SK-N-SH (cell line): ENCODE results near the gene DPEP1. TPM values are rescaled to one million over a fixed set of nuclear protein-coding genes. Genes with fewer than 3 reads are reported as not detected.

Experiments
- CTCF ChIA-PET: fragments of 300-600, 350-600 bp; formaldehyde crosslinking; extraction: SDS; loops from one replicate; lab custom pipeline; 2021; lab: Yijun Ruan, JAX
- POLR2A ChIA-PET: fragments of 350-600 bp; sonication (Branson Sonifier 250); formaldehyde crosslinking; extraction: SDS; loops from one replicate; lab custom pipeline; 2020; ENCODE audit warnings: antibody characterized with exemption, inconsistent platforms; lab: Yijun Ruan, JAX
- DNase-seq: peaks from one replicate; pipeline ENCODE4 v3.0.0; 2012
- H2AFZ ChIP-seq: fragments of 200-600 bp; sonication (generic); 2 replicates; pipeline ENCODE4 v1.8.1; 2016; ENCODE audit warnings: antibody characterized with exemption, mild to moderate bottlenecking, low read depth
- H3F3A ChIP-seq: fragments of 200-600 bp; sonication (generic); replicated peaks from 2 replicates; pipeline ENCODE3; 2016; ENCODE audit warnings: antibody characterized with exemption, mild to moderate bottlenecking; ENCODE audit not compliant: insufficient read depth
- H3K27ac ChIP-seq, 2 experiments: fragments of 200-500 bp in 1 of 2; fragments of 200-600 bp in 1 of 2; sonication (Bioruptor generic) in 1 of 2; sonication (generic), shearing (Covaris generic) in 1 of 2; 2 replicates each; pipeline versions ENCODE4 v1.5.1 to v1.6.1; 2014 to 2016; ENCODE audit warnings: low read depth in 2 of 2, inconsistent platforms in 1 of 2, low read length in 1 of 2, mild to moderate bottlenecking in 1 of 2, mixed read lengths in 1 of 2
- H3K27me3 ChIP-seq: fragments of 200-600 bp; sonication (generic), shearing (Covaris generic); 2 replicates; pipeline ENCODE4 v1.6.1; 2016; ENCODE audit warnings: mixed run types; ENCODE audit not compliant: insufficient read depth
- H3K36me3 ChIP-seq, 2 experiments: fragments of 200-500 bp in 1 of 2; fragments of 200-600 bp in 1 of 2; sonication (Bioruptor generic) in 1 of 2; sonication (generic) in 1 of 2; replicated peaks in 1 of 2; 2 replicates each; pipeline versions ENCODE3 to v1.5.1; 2014 to 2016; ENCODE audit warnings: low read length in 1 of 2, mild to moderate bottlenecking in 1 of 2; ENCODE audit not compliant: insufficient read depth in 2 of 2, control insufficient read depth in 1 of 2
- H3K4me1 ChIP-seq, 2 experiments: fragments of 200-500 bp in 1 of 2; fragments of 200-600 bp in 1 of 2; sonication (Bioruptor generic) in 1 of 2; sonication (generic), shearing (Covaris generic) in 1 of 2; 2 replicates each; pipeline versions ENCODE4 v1.5.1 to v1.6.1; 2014 to 2016; ENCODE audit warnings: low read depth in 1 of 2, low read length in 1 of 2, mixed run types in 1 of 2; ENCODE audit not compliant: insufficient read depth in 2 of 2, control insufficient read depth in 1 of 2
- H3K4me2 ChIP-seq: fragments of 200-600 bp; sonication (generic), shearing (Covaris generic); 2 replicates; pipeline ENCODE4 v1.6.1; 2017; ENCODE audit warnings: mixed run types
- H3K4me3 ChIP-seq, 2 experiments: fragments of 200-500 bp in 1 of 2; fragments of 200-600 bp in 1 of 2; sonication (Bioruptor generic) in 1 of 2; sonication (generic), shearing (Covaris generic) in 1 of 2; 2 replicates each; pipeline versions ENCODE4 v1.5.1 to v1.8.1; 2014 to 2016; ENCODE audit warnings: low read depth in 2 of 2, inconsistent platforms in 1 of 2, low read length in 1 of 2, mild to moderate bottlenecking in 1 of 2, mixed read lengths in 1 of 2, moderate library complexity in 1 of 2
- H3K79me2 ChIP-seq: fragments of 200-600 bp; sonication (generic); 2 replicates; pipeline ENCODE4 v1.8.1; 2017; ENCODE audit warnings: mild to moderate bottlenecking; ENCODE audit not compliant: insufficient read depth
- H3K9ac ChIP-seq: fragments of 200-600 bp; sonication (generic); 2 replicates; pipeline ENCODE4 v1.6.1; 2017; ENCODE audit warnings: mixed run types
- H3K9me2 ChIP-seq: fragments of 200-600 bp; sonication (generic); 2 replicates; pipeline ENCODE4 v1.6.1; 2017; ENCODE audit warnings: mixed run types
- H3K9me3 ChIP-seq: fragments of 200-600 bp; sonication (generic); 2 replicates; pipeline ENCODE4 v1.6.1; 2017; ENCODE audit warnings: mixed run types, mild to moderate bottlenecking, moderate library complexity
- H4K20me1 ChIP-seq: fragments of 200-600 bp; sonication (generic); 2 replicates; pipeline ENCODE4 v1.6.1; 2017; ENCODE audit warnings: mild to moderate bottlenecking, mixed run types; ENCODE audit not compliant: insufficient read depth
- EZH2phosphoT487 ChIP-seq: fragments of 200-600 bp; sonication (generic); IDR thresholded peaks from 2 replicates; pipeline ENCODE4 v1.6.1; 2017; ENCODE audit warnings: low read depth, mixed run types, mild to moderate bottlenecking, antibody characterized with exemption, moderate library complexity, borderline replicate concordance
- FOSL2 ChIP-seq: IDR thresholded peaks from 2 replicates; pipeline ENCODE4 v1.4.0; 2012; ENCODE audit warnings: low read depth, mild to moderate bottlenecking, moderate library complexity, borderline replicate concordance
- GATA2 ChIP-seq: sonication (generic); formaldehyde crosslinking; IDR thresholded peaks from 2 replicates; pipeline ENCODE4 v1.5.0; 2020; ENCODE audit warnings: mild to moderate bottlenecking, missing genetic modification reagents
- JUND ChIP-seq: IDR thresholded peaks from 2 replicates; pipeline ENCODE4 v1.4.0; 2012
- MEF2A ChIP-seq: IDR thresholded peaks from 2 replicates; pipeline ENCODE4 v1.4.0; 2012; ENCODE audit warnings: low read depth, borderline replicate concordance
- NFIC ChIP-seq: IDR thresholded peaks from 2 replicates; pipeline ENCODE4 v1.4.0; 2012; ENCODE audit warnings: borderline replicate concordance
- RAD21 ChIP-seq: IDR thresholded peaks from 2 replicates; pipeline ENCODE4 v1.6.1; 2012; ENCODE audit warnings: mild to moderate bottlenecking, low read length
- RFX5 ChIP-seq: IDR thresholded peaks from 2 replicates; pipeline ENCODE4 v1.6.1; 2012; ENCODE audit warnings: mild to moderate bottlenecking, improper control_type of control experiment, low read length
- SMC3 ChIP-seq: IDR thresholded peaks from 2 replicates; pipeline ENCODE4 v1.6.1; 2012; ENCODE audit warnings: low read depth, low read length, improper control_type of control experiment
- YY1 ChIP-seq: IDR thresholded peaks from 2 replicates; pipeline ENCODE4 v1.4.0; 2012; ENCODE audit warnings: low read depth, mild to moderate bottlenecking
- WGBS: methylation state at CpG from one replicate; pipeline ENCODE4 v1.1.6; 2017; ENCODE audit warnings: low lambda C conversion rate; 5-methylcytosine and 5-hydroxymethylcytosine counted together
- polyA plus RNA-seq, 3 experiments: library from polyadenylated mRNA; depleted of rRNA; stranded (reverse); fragments of >200 nt; gene quantifications; 2 replicates each; pipeline ENCODE4 v1.2.3, GENCODE V29; 2012
- TF ChIP-seq, protein P1 (sequence below): IDR thresholded peaks from 2 replicates; pipeline ENCODE4 v1.4.0; 2012; ENCODE audit warnings: low read depth, borderline replicate concordance
- TF ChIP-seq, protein P2 (sequence below): fragments of 150-350 bp; IDR thresholded peaks from 2 replicates; pipeline ENCODE4 v1.6.1; 2017; ENCODE audit warnings: antibody characterized with exemption, low read length, low read depth, borderline replicate concordance
- TF ChIP-seq, protein P3 (sequence below): fragments of 150-350 bp; IDR thresholded peaks from 2 replicates; pipeline ENCODE4 v1.6.1; 2016; ENCODE audit warnings: mild to moderate bottlenecking, low read depth, low read length
- TF ChIP-seq, protein P4 (sequence below): IDR thresholded peaks from 2 replicates; pipeline ENCODE4 v1.6.1; 2012; ENCODE audit warnings: mild to moderate bottlenecking, low read depth, low read length, moderate library complexity

Gene DPEP1
- polyA plus RNA-seq, 1 of the 3 experiments (the other 2 are of a cell fraction): 0.05 TPM

DNA sequence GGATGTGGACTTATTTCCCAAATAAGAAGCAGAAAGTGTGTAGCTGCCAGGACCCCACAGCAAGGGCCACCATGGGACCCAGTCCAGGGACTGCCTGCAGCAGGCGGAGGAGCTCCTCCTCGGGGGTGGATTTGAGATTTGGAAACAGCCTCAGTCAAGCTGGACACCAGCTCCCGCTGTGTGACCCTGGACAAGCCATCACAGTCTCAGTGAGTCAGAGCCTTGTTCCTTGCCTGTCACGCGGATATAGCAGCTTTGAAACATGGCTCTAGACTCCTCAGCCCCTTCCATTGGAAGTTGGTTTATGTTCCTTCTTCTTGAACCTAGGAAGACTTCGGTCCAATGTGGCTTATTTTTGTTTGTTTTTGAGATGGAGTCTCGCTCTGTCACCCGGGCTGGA is 12.5 kb upstream of the DPEP1 start:
- POLR2A ChIA-PET: no interaction called here
- TF ChIP-seq JUND (no peak), SMC3 (no peak), NFIC (no peak), EZH2phosphoT487 (no peak), GATA2 (CRISPR knock-in tag) (no peak), RAD21 (no peak), YY1 (no peak), RFX5 (no peak)
- TF ChIP-seq, protein P1, sequence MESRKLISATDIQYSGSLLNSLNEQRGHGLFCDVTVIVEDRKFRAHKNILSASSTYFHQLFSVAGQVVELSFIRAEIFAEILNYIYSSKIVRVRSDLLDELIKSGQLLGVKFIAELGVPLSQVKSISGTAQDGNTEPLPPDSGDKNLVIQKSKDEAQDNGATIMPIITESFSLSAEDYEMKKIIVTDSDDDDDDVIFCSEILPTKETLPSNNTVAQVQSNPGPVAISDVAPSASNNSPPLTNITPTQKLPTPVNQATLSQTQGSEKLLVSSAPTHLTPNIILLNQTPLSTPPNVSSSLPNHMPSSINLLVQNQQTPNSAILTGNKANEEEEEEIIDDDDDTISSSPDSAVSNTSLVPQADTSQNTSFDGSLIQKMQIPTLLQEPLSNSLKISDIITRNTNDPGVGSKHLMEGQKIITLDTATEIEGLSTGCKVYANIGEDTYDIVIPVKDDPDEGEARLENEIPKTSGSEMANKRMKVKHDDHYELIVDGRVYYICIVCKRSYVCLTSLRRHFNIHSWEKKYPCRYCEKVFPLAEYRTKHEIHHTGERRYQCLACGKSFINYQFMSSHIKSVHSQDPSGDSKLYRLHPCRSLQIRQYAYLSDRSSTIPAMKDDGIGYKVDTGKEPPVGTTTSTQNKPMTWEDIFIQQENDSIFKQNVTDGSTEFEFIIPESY: no peak
- TF ChIP-seq, protein P2, sequence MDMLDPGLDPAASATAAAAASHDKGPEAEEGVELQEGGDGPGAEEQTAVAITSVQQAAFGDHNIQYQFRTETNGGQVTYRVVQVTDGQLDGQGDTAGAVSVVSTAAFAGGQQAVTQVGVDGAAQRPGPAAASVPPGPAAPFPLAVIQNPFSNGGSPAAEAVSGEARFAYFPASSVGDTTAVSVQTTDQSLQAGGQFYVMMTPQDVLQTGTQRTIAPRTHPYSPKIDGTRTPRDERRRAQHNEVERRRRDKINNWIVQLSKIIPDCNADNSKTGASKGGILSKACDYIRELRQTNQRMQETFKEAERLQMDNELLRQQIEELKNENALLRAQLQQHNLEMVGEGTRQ: no peak

DNA sequence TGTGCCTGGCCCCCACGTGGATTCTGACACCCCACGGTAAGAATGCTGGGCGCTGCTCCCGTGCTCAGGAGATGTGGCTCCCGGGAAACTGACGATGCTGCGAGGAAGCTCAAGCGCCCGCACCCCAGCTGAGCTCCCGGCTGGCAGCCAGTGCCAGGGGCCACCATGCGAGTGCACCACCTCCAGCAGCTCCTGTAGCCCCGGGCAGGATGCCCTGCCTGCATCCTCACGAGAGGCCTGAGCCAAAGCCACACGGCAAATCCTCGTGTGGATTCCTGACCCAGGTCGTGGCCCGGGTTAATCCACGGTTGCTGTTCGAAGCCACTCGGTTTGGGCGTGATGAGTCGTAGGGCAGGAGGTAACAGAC is 11.6 kb upstream of the DPEP1 start:
- no peaks in the 10 kb centered on the region for H3K9me2 ChIP-seq
- H3K9me3 ChIP-seq: no peaks in the 10 kb centered on the region
- CTCF ChIA-PET: interaction anchor here (0.8 to 1.1 kb wide), 4 partner anchors 13 to 44 kb away, joined by 3 to 4 read pairs (median 3); no protein-coding TSS in a partner anchor
- no peaks in the 10 kb centered on the region for H3K27me3 ChIP-seq
- H3K9ac ChIP-seq: peak overlapping the region; percentile 29; the same call in 1 of the 2 replicates
- DNase-seq: no peak
- H3K79me2 ChIP-seq: no peaks in the 10 kb centered on the region
- H3K36me3 ChIP-seq: no peaks in the 10 kb centered on the region
- no peak overlapping the region for H3K4me3 ChIP-seq
- H3K4me1 ChIP-seq: peaks cover 13 to 14% of the 10 kb centered on the region in 2 experiments; a peak in 3 of 4 replicates
- POLR2A ChIA-PET: interaction anchor here (1.2 kb wide), 1 partner anchor 36 kb away, joined by 3 read pairs; no protein-coding TSS in a partner anchor
- H2AFZ ChIP-seq: peak overlapping the region; percentile 79; the same call in 1 of the 2 replicates
- TF ChIP-seq, protein P3, sequence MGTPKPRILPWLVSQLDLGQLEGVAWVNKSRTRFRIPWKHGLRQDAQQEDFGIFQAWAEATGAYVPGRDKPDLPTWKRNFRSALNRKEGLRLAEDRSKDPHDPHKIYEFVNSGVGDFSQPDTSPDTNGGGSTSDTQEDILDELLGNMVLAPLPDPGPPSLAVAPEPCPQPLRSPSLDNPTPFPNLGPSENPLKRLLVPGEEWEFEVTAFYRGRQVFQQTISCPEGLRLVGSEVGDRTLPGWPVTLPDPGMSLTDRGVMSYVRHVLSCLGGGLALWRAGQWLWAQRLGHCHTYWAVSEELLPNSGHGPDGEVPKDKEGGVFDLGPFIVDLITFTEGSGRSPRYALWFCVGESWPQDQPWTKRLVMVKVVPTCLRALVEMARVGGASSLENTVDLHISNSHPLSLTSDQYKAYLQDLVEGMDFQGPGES: no peak
- no peak for TF ChIP-seq MEF2A
- no peak for TF ChIP-seq NFIC
- TF ChIP-seq, protein P4, sequence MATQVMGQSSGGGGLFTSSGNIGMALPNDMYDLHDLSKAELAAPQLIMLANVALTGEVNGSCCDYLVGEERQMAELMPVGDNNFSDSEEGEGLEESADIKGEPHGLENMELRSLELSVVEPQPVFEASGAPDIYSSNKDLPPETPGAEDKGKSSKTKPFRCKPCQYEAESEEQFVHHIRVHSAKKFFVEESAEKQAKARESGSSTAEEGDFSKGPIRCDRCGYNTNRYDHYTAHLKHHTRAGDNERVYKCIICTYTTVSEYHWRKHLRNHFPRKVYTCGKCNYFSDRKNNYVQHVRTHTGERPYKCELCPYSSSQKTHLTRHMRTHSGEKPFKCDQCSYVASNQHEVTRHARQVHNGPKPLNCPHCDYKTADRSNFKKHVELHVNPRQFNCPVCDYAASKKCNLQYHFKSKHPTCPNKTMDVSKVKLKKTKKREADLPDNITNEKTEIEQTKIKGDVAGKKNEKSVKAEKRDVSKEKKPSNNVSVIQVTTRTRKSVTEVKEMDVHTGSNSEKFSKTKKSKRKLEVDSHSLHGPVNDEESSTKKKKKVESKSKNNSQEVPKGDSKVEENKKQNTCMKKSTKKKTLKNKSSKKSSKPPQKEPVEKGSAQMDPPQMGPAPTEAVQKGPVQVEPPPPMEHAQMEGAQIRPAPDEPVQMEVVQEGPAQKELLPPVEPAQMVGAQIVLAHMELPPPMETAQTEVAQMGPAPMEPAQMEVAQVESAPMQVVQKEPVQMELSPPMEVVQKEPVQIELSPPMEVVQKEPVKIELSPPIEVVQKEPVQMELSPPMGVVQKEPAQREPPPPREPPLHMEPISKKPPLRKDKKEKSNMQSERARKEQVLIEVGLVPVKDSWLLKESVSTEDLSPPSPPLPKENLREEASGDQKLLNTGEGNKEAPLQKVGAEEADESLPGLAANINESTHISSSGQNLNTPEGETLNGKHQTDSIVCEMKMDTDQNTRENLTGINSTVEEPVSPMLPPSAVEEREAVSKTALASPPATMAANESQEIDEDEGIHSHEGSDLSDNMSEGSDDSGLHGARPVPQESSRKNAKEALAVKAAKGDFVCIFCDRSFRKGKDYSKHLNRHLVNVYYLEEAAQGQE: no peak
- TF ChIP-seq FOSL2: no peak
- 49% methylated on average over 10 of the region's 22 CpGs for WGBS
- H3K27ac ChIP-seq: peak overlapping the region in 1 of 2 experiments; percentile 77; a peak in 2 of 4 replicates
- H3F3A ChIP-seq: peaks cover 15% of the 10 kb centered on the region
- no peaks in the 10 kb centered on the region for H4K20me1 ChIP-seq
- H3K4me2 ChIP-seq: peak overlapping the region; percentile 66; the same call in 1 of the 2 replicates

More for the DNA sequence above, 12.5 kb upstream of the DPEP1 start:
- no peaks in the 10 kb centered on the region for H3K79me2 ChIP-seq
- peaks cover 13 to 14% of the 10 kb centered on the region in 2 experiments; a peak in 3 of 4 replicates for H3K4me1 ChIP-seq
- H4K20me1 ChIP-seq: no peaks in the 10 kb centered on the region
- H3K9me3 ChIP-seq: no peaks in the 10 kb centered on the region
- CTCF ChIA-PET: interaction anchor here (0.9 to 2.1 kb wide), 2 partner anchors 14 to 43 kb away, joined by 3 to 15 read pairs; partner anchors contain the start of gene DPEP1
- 92% methylated on average over 5 of the region's 8 CpGs for WGBS
- H3K9me2 ChIP-seq: no peaks in the 10 kb centered on the region
- no peaks in the 10 kb centered on the region for H3K27me3 ChIP-seq
- no peak overlapping the region for H3K4me2 ChIP-seq
- no peak overlapping the region for H2AFZ ChIP-seq
- peaks cover 15% of the 10 kb centered on the region for H3F3A ChIP-seq
- no peak for DNase-seq
- H3K27ac ChIP-seq: no peak overlapping the region
- no peak overlapping the region for H3K9ac ChIP-seq
- no peaks in the 10 kb centered on the region for H3K36me3 ChIP-seq
- no peak overlapping the region for H3K4me3 ChIP-seq
